Medulla oblongata (tissue), 1 donor: ENCODE data around the gene CDK2AP2.
"Not testable (repeated sequence)": the region's sequence is repeated elsewhere in the genome, so short reads cannot be mapped to it uniquely, and the experiment has no call there.

Source experiments
- DNase-seq: peaks from one replicate; pipeline ENCODE4 v3.0.0-alpha.2; 2015; ENCODE audit errors: extremely low spot score

CDK2AP2 gene, protein sequence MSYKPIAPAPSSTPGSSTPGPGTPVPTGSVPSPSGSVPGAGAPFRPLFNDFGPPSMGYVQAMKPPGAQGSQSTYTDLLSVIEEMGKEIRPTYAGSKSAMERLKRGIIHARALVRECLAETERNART

DNA sequence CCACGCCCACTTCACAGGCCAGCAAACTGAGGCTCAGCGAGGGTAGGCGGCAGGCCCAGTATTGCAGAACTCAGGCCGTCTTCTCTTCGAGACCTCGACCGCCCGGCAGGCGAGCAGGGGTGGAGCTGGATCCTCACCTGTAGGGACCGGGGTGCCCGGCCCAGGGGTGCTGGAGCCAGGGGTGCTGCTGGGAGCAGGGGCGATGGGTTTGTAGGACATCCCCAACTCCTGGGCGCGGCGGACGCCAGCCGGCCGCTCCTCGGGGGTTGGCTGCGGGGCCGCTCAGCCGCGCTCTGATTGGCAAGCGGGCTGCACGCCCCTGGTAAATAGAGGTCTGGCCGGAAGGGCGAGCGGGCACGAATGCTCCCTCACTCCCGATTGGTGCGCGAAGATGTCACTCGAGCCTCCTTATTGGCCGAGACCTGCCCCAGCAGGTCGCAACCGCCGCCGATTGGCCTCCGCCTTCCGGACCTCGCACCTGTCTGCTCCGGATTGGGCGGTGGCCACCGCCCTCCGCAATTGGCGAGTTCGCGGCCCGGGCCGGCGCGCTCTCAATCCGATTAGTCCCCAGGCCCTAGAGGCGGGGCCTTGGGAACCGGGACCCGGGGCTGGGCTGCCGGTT is at the start of gene CDK2AP2:
Gene CDK2AP2, minus strand, starts transcription at position 299 of the 622 bp plus-strand sequence. Its CDS starts 80 bp downstream, at position 219.
- peak; percentile 99 for DNase-seq

DNA sequence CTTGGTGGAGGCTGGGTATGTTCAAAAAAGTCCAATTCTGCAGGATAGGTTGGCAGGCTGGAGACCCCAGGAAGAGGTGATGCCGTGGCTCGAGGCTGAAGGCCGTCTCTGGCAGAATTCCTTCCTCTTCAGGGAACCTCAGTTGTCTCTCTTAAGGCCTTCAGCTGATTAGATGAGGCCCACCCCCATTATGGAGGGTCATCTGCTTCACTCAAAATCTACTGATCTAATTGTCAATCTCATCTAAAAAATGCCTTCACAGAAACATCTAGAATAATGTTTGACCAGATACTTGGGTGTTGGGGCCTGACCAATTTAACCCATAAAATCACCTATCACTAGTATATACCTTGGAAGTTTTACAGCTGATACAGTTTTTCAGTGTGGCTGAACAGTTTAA is 48.3 kb upstream of the CDK2AP2 start:
- DNase-seq: no peak

DNA sequence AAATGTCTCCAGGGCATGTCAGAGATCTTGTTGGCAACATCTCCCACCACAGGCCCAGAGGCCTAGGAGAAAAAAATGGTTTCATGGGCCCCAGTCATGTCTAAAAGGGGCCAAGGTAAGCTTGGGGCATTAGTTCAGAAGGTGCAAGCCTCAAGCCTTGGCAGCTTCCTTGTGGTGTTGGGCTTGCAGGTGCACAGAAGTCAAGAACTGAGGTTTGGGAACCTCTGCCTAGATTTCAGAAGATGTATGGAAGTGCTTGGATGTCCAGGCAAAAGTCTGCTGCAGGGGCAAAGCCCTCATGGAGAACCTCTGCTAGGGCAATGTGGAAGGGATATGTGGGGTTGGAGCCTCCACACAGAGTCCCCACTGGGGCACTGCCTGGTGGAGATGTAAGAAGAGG is 43.7 kb upstream of the CDK2AP2 start:
- DNase-seq: not testable (repeated sequence)

DNA sequence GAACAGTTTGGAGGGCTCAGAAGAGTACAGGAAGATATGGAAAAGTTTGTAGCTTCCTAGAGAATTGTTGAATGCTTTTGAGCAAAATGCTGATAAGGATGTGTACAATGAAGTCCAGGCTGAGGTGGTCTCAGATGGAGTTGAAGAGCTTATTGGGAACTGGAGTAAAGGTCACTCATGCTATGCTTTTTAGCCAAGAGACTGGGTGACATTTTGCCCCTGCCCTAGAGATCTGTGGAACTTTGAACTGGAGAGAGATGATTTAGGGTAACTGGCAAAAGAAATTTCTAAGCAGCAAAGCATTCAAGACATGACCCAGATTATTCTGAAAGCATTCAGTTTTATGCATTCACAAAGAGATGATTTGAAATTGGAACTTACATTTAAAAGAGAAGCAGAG is 43.2 kb upstream of the CDK2AP2 start:
- no peak for DNase-seq

DNA sequence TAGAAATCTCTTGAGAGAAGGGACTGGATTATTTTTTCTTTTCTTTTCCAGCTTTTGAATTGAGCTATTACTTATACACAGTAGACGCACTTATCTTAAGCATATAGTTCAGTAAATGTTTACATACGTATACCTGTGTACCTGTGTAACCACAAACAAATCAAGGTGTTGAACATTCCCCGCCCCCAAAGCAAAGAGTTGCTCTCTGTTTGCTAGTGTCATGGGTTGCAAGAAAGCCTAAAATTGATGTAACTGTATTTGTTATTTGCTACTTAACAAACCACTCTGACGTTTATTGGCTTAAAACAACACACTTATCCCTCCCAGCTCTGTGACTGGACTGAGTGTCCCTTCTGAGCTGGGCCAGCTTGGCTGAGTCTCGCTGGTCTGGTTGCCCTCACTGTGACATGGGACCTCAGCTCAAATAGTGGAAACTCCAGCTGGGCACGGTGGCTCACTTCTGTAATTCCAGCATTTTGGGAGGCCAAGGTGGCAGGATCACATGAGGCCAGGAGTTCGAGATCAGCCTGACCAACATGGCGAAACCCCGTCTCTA is 40.7 kb upstream of the CDK2AP2 start:
- no peak for DNase-seq

DNA sequence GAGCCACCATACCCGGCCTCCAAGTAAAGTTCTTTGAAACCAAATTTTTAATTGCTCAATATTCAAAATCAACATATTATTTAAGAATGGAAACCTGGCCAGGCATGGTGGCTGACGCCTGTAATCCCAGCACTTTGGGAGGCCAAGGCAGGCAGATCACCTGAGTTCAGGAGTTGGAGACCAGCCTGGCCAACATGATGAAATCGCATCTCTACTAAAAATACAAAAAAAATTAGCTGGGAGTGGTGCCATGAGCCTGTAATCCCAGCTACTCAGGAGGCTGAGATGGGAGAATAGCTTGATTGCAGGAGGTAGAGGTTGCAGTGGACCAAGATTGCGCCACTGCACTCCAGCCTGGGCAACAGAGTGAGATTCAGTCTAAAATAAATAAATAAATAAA is 40.1 kb upstream of the CDK2AP2 start:
- not testable (repeated sequence) for DNase-seq

DNA sequence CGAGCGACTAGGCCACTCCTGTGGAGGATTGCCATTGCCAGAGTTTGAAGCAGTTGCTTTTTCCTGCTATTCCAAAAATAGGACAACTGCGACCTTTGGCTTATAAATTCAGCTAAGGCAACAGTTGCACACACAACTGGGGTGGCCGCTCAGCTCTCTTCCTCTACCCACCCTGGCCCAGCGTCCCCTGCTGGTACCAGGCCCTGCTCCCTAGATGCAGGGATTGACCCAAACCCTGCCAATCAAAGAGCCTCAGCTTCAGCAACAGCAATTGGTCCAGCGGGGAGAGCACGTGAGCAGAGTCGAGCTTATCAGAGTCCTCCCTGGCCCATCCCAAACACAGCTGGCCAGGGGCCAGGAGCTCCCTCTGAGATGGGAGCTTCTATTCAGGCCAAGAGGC is 37.3 kb upstream of the CDK2AP2 start:
- no peak for DNase-seq

DNA sequence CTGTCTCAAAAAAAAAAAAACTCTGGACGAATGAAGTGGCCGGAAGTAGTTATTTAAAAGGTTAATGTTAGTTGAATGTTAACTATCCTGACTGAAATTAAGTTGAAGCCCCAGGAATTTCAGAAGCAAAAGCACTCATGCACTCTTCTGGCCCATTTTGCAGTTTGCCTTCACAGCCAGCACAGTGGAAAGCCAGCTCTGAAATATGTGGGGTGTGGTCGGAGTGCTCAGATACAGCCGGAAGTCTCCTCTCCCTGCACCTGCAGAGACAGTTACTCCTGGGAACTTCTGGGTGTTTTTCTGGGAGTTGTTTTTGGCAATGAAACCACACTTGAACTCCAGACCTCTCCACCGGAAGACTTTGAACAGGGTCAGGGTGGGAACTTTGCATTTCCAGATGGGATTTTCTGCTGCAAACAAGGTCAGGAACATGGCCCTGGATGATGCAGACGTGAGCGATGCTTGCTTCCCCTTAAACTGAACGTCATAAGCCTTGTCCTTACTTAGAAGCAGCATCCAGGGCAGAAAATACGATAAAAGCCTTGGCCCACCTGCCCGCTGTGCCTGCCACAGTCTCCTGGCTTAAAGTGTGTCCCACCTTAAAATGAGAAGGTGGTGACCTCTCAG is 36.8 kb upstream of the CDK2AP2 start:
- peak; percentile 2 for DNase-seq

DNA sequence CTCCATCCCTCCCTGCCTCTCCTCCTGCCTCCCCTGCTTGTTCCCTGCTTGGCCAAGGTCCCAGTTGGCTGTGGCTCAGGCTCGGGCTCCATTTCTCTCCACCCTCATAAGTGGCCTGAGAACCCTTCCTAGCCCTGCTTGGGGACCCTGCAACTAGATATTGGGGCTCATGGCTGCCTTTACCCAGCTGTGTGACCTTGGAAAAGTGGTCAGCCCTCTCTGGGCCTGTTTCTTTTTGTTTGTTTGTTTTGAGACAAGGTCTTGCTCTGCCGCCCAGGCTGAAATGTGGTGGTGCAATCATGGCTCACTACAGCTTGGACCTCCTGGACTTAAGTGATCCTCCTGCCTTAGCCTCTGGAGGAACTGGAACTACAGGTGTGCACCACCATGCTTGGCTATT is 35.6 kb upstream of the CDK2AP2 start:
- no peak for DNase-seq

DNA sequence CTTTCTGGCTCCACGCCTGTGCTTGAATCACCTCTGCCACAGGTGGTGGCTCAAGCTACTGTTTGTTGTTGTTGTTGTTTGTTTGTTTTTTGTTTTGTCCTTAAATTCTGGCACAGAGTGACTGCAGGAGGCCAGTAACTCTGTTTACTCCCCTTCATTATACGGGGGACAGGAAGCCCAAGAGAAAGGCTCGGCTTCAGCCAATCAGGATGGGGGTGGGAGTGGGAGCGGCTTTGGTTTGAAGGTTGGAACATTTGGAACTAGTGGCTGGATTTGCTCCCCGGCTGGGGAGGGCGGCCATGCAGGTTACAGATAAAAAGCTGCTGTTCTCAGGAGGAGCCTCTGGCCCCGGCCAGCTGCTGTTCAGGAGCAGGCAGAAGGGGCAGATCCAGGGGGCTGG is 35.0 kb upstream of the CDK2AP2 start:
- no peak for DNase-seq

DNA sequence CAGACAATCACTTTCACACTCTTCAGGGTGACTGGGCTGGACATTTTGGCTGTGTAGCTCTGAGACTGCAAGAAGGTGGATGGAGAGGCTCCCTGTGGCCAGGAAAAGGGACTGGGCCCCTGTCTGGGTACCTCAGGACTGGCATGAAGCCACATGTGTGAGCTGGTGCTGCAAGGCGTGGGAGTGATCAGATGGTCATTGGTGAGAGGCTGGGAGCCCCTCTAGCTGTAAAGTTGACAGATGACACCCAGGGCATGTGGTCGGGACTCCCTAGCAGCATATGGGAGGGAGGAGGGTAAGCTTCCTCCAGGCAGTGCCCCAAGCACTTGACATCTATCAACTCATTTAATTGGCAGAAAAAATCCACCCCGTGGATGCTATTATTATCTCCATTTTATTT is 34.2 kb upstream of the CDK2AP2 start:
- DNase-seq: no peak

DNA sequence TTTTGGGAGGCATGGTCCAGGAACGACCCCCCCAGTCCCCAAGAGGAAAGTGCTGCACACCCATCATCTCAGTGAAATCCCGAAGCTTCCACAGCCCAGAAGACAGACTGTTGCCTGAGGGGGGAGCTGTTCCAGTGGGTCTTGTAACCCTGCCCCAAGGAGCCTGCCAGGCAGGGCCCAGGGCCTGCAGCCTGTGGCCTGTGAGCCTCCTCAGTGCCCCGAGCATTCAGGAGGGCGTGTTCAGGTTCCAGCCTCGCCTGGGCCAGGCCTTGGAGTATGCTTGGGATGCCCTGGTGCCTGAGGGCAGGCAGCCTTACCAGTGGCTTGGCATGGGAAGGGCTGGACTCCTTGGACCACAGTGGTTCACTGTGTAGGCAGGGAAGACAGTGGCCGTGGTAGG is 33.2 kb upstream of the CDK2AP2 start:
- DNase-seq: no peak

DNA sequence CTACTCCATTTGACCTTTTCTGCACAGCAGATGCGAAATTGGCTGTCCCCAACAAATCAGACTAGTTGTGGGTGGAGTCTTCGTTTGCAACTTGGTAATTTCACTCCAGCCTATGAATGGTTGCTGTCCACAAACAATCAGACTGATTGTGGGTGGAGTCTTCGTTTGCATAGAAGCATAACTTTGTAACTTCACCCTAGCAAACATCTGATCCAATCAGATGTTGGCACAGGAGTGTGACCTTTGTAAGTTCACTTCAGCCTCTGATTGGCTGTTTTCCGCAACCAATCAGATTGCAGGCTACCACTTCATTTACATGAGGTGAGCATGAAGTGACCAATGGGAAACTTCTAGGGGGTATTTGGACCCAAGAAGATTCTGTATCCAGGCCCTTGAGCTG is 31.6 kb upstream of the CDK2AP2 start:
- DNase-seq: no peak

DNA sequence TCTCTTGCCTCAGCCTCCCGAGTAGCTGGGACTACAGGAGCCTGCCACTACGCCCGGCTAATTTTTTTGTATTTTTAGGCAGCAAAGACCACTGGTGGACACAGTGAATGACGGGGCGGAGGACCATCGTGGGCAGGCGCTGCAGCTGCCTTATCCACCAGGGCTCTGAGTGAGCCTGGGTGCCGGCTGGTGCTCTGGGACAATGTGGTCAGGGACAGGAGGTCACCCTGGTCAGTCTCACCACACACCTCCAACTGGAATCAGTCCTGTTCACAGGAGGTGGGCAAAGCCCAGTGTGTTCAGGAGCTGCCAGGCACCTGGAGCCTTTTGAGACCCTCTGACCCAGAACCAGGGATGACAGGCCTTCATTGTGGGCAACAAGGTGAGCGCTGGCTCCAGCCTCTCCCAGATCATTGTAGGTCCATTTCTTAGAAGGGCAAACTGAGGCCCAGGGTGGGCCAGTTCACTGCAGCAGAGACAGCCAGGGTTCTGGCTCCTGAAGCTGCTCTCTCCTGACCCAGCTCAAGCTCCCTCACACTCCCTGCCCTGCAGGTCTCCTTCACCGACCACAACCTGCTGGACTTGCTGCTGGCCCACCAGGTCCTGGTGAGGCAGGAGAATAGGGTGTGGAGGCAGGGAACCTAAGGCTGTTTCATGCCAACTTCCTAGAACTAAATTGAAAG is 31.0 kb upstream of the CDK2AP2 start:
- no peak for DNase-seq

DNA sequence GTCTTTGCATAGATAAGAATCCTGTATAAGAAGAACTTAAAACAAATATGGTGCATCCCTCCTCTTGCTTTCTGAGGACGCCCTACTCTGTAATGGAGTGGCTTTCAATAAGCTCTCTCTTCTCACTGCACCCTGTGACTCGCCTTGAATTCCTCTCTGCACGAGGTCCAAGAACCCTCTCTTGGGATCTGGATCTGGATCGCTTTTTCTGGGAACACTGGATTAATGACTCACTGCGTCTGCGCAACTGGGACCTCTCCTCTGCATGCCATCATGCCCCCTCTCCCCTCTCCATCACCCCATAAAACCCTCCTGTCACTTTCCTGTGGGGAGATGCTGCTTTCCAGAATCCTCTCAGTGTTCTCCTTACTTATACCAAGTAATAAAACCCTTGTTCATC is 30.3 kb upstream of the CDK2AP2 start:
- DNase-seq: no peak

DNA sequence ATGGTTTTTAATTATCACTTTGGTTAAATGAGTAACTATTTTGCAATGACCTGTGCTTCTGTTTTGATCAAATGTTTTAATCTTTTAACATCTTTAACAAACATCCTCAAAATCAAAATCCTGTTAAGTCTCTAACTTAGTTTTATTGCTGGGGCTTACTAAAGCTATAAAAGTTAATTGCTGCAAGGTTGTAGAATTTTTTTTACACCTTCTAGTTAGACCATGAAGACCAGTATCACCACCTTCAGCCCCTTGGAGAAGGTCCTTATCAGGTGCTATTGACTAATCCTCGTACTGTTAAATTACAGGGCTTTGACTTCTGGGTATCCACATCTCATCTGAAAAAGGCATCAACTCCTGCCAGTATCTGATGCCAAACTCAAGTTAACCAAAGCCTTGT is 27.6 kb upstream of the CDK2AP2 start:
- no peak for DNase-seq

DNA sequence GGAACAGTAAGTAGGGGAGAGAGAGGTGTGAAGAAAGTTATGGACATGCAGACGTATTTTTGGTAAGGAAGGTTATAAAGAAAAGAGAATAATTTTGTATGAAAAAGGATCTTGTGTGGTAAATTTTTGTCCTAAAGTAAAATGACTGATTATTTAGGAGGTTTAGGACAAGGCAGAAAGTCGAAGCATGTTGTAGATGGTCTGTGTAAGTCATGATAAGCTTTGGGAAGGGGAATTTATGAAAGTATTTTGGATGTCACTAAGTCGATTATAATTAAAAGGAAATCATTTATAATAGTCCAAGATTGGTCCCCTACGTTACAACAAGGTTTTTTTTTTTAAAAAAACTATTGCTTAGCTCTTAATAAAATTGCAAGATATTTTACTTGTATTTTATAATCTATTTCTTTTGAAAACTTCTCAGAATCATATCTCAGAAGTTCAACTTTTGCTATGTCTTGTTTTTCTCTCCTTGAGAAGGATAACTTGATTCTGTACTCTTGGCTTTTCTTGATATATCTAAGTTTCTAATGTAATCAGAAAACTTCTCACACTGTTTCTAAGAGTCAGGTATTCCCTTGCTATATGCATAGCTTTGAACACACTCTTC is 26.2 kb upstream of the CDK2AP2 start:
- DNase-seq: no peak

DNA sequence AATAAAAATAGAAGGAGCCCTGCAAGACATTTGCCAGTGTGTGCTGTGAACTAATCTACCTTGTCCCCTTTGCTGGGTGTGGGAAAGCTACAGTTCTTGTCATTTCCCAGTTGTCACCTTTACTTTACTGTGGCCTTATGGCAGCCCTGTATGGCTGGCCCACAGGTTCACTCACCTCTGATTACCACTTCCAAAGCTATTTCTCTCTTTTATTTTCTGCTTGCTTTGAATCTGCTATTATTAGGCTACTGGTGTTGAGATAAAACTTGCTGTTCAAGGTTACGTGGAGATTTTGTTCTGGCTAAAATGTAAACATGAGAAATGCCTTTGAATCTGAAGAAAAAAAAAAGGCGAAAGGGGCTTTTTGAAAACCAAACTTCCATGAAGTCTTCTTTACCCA is 24.9 kb upstream of the CDK2AP2 start:
- no peak for DNase-seq

DNA sequence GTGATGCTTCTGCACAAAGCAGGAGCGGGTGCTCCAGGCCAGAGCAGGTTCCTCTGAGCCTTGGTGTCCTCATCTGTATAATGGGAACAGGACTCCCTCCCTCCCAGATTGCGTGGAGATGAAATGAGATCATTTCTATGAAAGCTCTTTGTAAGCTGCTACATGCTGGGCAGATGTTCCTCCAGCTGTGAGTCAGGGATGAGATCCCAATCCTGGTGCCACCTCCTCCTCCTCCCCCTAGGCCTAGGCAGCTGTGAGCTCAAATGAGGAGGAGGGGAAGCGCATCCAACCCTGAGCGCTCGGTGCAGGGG is 22.3 kb upstream of the CDK2AP2 start:
- no peak for DNase-seq

DNA sequence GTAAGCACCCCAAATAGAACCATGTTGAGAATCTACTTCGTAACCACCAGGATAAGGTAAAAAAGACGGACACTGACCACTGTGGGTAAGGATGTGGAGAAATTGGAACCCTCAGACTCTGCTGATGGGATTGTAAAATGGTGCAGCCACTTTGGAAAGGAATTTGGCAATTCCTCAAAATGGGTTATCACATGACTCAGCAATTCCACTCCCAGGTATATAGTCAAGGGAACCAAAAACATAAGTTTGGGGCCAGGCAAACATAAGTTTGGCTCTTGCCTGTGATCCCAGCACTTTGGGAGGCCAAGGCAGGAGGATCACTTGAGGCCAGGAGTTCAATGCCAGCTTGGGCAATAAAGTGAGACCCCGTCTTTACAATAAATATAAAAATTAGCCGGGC is 20.4 kb upstream of the CDK2AP2 start:
- DNase-seq: no peak

DNA sequence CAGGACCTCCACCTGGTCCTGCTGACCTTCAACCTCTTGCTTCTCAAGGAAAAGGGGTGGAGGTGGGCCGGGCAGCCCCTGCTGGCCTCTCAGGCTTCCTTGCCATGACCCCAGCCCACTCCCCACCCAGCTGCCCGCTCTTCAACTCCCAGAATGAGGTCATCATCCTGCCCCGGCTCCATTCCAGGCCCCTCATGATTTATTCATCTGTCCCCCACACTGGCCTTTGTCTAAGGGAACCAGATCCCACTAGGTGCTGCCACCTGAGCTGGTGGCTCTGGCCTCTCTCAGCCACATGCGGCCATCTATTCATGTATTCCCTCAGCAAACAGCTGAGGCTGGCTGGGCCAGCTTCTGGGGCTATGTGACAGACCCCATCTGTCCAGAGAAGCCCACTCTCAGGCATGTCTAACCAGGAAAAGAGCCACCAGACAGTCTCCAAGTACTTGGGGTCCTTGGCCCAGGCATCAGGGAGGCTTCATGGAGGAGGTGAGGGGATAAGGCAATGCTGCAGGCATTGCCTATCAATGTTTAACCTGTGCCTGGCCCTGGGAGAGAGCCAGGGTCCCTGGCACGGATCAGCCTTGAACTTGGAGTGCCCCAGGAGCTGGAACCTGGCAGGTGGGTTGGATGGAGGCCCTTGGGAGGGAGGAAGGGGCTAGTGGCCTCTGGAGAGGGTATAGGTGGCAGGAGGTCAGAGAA is 17.5 kb upstream of the CDK2AP2 start:
- no peak for DNase-seq

DNA sequence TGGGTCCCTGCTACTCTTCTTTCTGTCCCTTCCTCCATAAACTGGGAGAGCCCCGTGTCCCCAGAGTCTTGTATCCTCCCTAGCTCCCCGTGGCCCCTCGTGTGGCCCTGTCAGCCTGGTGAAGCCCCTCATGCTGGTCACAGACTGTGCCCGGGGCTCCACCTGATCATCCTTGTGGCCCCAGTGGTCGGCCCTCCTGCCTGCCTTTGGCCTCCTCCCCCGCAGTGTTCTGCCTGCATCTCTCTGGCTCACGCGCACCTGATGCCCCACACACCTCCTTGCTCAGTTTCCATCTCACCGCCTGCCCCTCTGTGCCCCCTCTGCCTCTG is 16.5 kb upstream of the CDK2AP2 start:
- DNase-seq: no peak
